Mesothelial cell of epicardium (in vitro differentiated cells): ENCODE results near the gene PRDM5. TPM values are rescaled to one million over a fixed set of nuclear protein-coding genes. Genes with fewer than 3 reads are reported as not detected.

Experiments
- DNase-seq, 2 experiments: peaks; one replicate each; pipeline ENCODE4 v3.0.0; 2021; ENCODE audit warnings: low spot score in 2 of 2; ENCODE audit not compliant: unreplicated experiment in 2 of 2
- H3K27ac Mint-ChIP-seq: 2 replicates; pipeline ENCODE4 v1.8.0; 2021; ENCODE audit warnings: mixed read lengths
- H3K27me3 Mint-ChIP-seq: 2 replicates; pipeline ENCODE4 v1.8.0; 2021; ENCODE audit warnings: low read depth, mixed read lengths
- H3K36me3 Mint-ChIP-seq: 2 replicates; pipeline ENCODE4 v1.8.0; 2021; ENCODE audit warnings: mixed read lengths
- H3K4me1 Mint-ChIP-seq: 2 replicates; pipeline ENCODE4 v1.8.0; 2021; ENCODE audit warnings: mixed read lengths
- H3K4me3 Mint-ChIP-seq: 2 replicates; pipeline ENCODE4 v1.8.0; 2021; ENCODE audit warnings: mild to moderate bottlenecking, moderate library complexity, mixed read lengths
- H3K9me3 Mint-ChIP-seq: 2 replicates; pipeline ENCODE4 v1.8.0; 2021; ENCODE audit warnings: mixed read lengths
- total RNA-seq: library from RNA; stranded (reverse); gene quantifications from 3 replicates; pipeline ENCODE4 v1.2.1, GENCODE V29; 2021
- TF ChIP-seq, protein P1 (sequence below): fragments of 200-600 bp; sonication (generic); IDR thresholded peaks from one replicate; pipeline ENCODE4 v1.5.0; 2021; ENCODE audit warnings: antibody characterized with exemption; ENCODE audit not compliant: unreplicated experiment

The PRDM5 gene
- total RNA-seq, 1 donor from 2014 or later, result 30.2 TPM

DNA sequence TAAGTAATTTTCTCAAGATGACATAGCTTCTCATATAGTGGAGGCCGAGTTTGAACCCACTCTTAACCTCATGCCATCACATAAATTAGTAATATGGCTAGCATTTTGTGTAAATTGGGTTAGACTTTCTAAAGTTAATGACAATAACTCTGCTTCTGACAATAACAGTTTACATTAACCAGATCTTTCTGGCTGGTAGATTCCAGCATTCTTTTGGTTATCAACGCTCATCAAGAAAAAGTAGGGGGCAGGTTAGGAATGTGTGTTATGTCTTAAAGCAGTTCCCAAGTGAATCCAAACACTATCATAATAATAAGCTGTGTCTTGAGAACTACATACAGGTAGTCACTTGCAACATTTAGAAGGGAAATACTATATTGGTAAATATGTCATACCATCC, 162.5 kb downstream of the PRDM5 start:
- H3K27ac Mint-ChIP-seq, result peak overlapping the region; percentile 7
- no peaks in the 10 kb centered on the region for H3K27me3 Mint-ChIP-seq
- H3K4me3 Mint-ChIP-seq, result no peak overlapping the region
- TF ChIP-seq, protein P1, sequence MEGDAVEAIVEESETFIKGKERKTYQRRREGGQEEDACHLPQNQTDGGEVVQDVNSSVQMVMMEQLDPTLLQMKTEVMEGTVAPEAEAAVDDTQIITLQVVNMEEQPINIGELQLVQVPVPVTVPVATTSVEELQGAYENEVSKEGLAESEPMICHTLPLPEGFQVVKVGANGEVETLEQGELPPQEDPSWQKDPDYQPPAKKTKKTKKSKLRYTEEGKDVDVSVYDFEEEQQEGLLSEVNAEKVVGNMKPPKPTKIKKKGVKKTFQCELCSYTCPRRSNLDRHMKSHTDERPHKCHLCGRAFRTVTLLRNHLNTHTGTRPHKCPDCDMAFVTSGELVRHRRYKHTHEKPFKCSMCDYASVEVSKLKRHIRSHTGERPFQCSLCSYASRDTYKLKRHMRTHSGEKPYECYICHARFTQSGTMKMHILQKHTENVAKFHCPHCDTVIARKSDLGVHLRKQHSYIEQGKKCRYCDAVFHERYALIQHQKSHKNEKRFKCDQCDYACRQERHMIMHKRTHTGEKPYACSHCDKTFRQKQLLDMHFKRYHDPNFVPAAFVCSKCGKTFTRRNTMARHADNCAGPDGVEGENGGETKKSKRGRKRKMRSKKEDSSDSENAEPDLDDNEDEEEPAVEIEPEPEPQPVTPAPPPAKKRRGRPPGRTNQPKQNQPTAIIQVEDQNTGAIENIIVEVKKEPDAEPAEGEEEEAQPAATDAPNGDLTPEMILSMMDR, result no peak
- H3K36me3 Mint-ChIP-seq, result peaks cover 5% of the 10 kb centered on the region
- DNase-seq, result no peak
- peaks cover 7% of the 10 kb centered on the region for H3K9me3 Mint-ChIP-seq
- peaks cover 41% of the 10 kb centered on the region for H3K4me1 Mint-ChIP-seq

- peaks cover 23% of the 10 kb centered on the region for H3K4me1 Mint-ChIP-seq
- no peak overlapping the region for H3K27ac Mint-ChIP-seq
- H3K27me3 Mint-ChIP-seq, result no peaks in the 10 kb centered on the region
- TF ChIP-seq, protein P1, result no peak
- DNase-seq, result no peak
- H3K4me3 Mint-ChIP-seq, result no peak overlapping the region
- H3K36me3 Mint-ChIP-seq, result peaks cover 20% of the 10 kb centered on the region
- H3K9me3 Mint-ChIP-seq, result peaks cover 17% of the 10 kb centered on the region
Observed at GRCh38 chr4:120755864-120756263, 166.7 kb downstream of the PRDM5 start.

GRCh38 chr4:120754590-120754989, 167.9 kb downstream of the PRDM5 start:
- H3K27me3 Mint-ChIP-seq, result no peaks in the 10 kb centered on the region
- no peak for DNase-seq
- peaks cover 12% of the 10 kb centered on the region for H3K4me1 Mint-ChIP-seq
- TF ChIP-seq, protein P1, result no peak
- H3K36me3 Mint-ChIP-seq, result peaks cover 28% of the 10 kb centered on the region
- peak overlapping the region; percentile 28 for H3K27ac Mint-ChIP-seq
- H3K4me3 Mint-ChIP-seq, result no peak overlapping the region
- peaks cover 24% of the 10 kb centered on the region for H3K9me3 Mint-ChIP-seq

DNA sequence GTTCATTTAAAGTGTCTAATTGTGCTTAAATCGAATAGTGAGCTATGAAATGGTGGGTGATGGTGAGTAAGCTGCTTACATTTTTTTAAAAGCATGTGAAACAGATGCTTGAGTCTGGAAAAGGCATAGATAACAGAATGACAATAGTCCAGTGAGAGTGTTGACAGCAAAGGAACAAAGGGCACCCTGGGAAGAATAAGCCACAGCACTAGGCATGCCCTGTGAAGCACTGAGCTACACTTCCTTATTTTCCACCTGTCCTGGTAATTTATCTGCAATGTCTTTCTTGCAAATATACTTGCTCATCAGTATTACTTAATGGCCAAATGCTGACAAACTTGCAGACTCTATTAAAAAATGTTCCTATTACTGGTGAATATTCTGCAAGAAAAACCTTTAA, 168.7 kb downstream of the PRDM5 start:
- peaks cover 31% of the 10 kb centered on the region for H3K36me3 Mint-ChIP-seq
- H3K4me3 Mint-ChIP-seq, result no peak overlapping the region

DNA sequence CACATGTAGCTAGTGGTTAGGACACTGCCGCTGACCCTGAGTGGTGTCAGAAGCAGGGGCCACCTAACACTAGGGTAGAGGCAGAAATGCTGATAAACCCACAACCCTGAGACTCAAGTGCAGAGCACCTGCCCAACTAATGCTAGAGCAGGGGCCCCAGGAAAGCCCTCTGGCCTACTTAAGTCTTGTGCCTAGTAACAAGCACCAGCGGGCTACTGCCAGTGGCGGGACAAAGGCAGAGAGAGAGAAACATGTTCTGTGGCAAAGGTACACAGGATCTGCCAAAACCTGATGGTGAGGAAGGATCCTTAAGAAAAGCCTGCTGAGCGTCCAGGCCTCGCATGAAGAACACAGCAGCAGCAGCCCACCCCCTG, 172.4 kb downstream of the PRDM5 start:
- Mint-ChIP-seq H3K9me3 (peaks cover 28% of the 10 kb centered on the region), H3K27me3 (no peaks in the 10 kb centered on the region), H3K4me1 (peaks cover 7% of the 10 kb centered on the region), H3K36me3 (peaks cover 41% of the 10 kb centered on the region), H3K27ac (no peak overlapping the region), H3K4me3 (no peak overlapping the region)
- TF ChIP-seq, protein P1, result no peak
- DNase-seq, result no peak

More for the DNA sequence above, 168.7 kb downstream of the PRDM5 start:
- TF ChIP-seq, protein P1, result no peak
- no peak for DNase-seq
- Mint-ChIP-seq H3K4me1 (peaks cover 11% of the 10 kb centered on the region), H3K9me3 (peaks cover 27% of the 10 kb centered on the region), H3K27ac (no peak overlapping the region), H3K27me3 (no peaks in the 10 kb centered on the region)
